ENCODE measurements around the gene GYS1.

The GYS1 gene

GRCh38 chr19:49017666-49018351 lies 24.7 kb upstream of the GYS1 start:
- DNase-seq (ENCODE audit: low read depth) = no peak

DNA sequence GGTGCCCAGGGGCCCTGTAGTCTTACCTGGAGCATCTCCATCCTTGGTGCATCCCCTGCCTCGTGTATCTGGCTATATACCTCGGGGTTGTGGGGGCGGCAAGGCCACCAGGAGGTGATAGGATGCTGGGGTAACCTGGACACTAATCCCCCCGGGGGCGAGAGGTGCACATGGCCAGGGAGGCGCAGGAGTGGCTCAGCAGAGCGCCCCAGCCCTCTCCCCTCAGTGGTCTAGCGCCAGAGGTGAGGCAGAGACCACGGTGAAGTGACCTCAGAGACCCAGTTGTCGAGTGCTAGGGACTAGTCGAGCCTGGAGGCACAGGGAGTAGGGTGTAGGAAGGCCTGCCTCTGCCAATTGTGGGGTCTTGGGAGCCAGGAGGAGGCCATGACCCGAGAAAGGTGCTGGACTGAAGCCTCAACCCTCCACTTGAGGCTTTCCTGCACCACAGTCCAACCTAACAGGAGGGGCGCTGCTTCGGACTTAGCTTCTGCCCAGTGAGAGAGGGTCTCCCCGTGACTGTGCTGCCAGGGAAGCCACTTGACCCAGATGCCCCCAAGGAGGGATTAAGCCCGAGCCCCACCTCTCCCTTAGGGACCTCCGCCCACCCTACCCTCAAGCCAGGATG lies 24.0 kb upstream of the GYS1 start, which contains the start of gene LHB:
LHB (minus strand) TSS at position 51 of the 625 bp plus-strand sequence; CDS start at position 41, 10 bp downstream.
- DNase-seq (ENCODE audit: low read depth) = no peak

DNA sequence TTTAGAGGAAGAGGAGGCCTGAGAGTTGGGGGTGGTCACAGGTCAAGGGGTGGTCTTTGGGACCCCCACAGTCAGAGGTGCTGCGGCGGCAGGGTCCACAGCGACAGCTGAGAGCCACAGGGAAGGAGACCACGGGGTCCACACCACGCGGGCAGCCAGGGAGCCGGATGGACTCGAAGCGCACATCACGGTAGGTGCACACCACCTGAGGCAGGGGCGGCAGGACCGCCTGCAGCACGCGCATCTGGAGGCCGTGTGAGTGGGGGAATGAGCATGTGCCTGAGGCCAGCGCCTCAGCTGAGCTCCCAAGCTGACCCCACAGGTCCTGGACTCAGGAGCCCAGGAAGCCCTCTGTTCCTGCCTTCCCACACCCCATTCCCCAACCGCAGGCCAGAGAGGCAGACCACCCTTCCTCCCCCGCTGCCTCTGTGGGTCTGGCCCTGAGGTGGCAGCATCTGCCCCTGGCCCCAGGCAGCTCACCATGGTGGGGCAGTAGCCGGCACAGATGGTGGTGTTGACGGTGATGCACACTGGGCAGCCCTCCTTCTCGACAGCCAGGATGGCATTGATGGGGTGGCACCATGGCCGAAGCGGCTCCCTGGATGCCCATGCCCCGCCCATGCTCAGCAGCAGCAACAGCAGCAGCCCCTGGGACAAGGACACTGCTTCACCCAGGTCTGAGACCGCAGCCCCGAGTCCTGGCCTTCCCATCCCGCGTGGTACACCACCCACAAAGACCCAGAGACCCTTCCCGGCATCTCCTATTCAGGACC lies 23.1 kb upstream of the GYS1 start:
- DNase-seq (ENCODE audit: low read depth) = no peak

DNA sequence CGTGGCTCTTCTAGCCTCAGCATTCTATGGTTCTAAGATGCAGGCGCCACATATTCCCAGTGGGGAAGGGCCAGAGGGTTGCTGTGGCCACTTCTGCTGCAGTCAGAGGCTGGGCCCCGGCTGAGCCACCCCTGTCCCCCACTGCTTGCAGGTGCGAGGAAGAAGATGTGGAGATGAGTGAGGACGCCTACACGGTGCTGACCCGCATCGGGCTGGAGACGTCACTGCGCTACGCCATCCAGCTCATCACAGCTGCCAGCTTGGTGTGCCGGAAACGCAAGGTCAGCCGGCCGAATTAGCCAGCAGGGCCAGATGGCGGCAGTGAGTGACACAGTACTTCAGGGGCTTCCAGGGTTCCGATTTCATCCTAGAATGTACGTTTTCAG lies 21.8 kb upstream of the GYS1 start:
- no peak for DNase-seq (ENCODE audit: low read depth)

GRCh38 chr19:49014123-49014869 lies 21.2 kb upstream of the GYS1 start:
- no peak for DNase-seq (ENCODE audit: low read depth)

DNA sequence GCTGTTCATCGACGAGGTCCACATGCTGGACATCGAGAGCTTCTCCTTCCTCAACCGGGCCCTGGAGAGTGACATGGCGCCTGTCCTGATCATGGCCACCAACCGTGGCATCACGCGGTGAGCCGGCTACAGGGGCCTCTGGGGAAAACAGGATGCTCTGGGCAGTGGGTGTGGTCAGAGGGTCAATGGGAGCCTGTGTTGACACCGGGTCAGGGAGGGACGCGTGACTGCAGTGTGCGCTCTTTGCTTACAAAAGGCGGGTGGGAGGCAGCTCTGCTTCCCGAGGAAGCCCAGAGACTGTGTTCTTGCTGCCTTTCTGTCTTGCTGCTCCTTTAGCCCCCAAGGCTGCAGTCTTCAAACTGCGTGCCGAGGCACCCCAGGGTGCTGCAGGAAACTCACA lies 18.1 kb upstream of the GYS1 start:
- DNase-seq (ENCODE audit: low read depth) = no peak

- DNase-seq (ENCODE audit: low read depth) = no peak
These were observed 17.3 kb upstream of the GYS1 start for GRCh38 chr19:49010453-49010852.

DNA sequence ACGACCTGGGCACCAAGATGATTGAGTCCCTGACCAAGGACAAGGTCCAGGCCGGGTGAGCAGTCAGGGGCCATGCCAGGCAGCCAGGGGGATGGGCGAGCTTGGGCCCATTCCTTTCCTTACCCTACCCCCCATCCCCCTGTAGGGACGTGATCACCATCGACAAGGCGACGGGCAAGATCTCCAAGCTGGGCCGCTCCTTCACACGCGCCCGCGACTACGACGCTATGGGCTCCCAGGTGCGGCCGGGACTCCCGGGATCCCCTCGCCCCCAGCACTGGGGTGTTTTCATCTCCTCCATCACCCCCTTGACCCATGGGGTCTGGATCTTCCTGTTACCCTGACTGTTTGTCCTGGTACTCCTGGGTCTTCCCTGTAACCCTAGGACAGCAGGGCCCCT lies 16.7 kb upstream of the GYS1 start:
- DNase-seq (ENCODE audit: low read depth) = no peak

DNA sequence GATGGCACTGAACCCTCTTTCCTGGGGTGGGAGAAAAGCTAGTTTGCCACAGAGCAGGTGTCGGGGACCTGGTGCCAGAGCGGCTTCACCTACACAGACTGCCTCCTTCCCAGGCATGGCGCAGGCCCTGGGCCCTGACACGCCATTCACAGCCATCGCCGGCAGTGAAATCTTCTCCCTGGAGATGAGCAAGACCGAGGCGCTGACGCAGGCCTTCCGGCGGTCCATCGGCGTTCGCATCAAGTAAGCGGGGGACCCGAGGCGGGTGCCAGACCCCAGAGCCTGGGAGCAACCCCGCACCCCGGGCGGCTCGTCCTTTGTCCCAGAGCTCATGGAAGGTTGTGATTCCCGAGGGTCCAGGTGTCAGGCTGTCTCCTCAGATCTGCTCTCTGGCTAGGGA lies 13.8 kb upstream of the GYS1 start:
- no peak for DNase-seq (ENCODE audit: low read depth)

GRCh38 chr19:49004964-49005614 lies 12.0 kb upstream of the GYS1 start:
- DNase-seq (ENCODE audit: low read depth) = no peak

GRCh38 chr19:49004133-49004532 lies 11.0 kb upstream of the GYS1 start:
- DNase-seq (ENCODE audit: low read depth) = no peak

- peak; percentile 63 for DNase-seq (ENCODE audit: low read depth)
These were observed 6.6 kb upstream of the GYS1 start for GRCh38 chr19:48999481-49000325.

GRCh38 chr19:48997972-48998371 lies 4.9 kb upstream of the GYS1 start:
- DNase-seq (ENCODE audit: low read depth) = peak; percentile 70

- DNase-seq (ENCODE audit: low read depth) = no peak
These were observed 902 bp upstream of the GYS1 start for GRCh38 chr19:48994035-48994386.

- DNase-seq (ENCODE audit: low read depth) = no peak
These were observed 431 bp downstream of the GYS1 start for GRCh38 chr19:48992581-48993174.

GRCh38 chr19:48991873-48992580 lies 1.1 kb downstream of the GYS1 start:
- DNase-seq (ENCODE audit: low read depth) = peak; percentile 82

DNA sequence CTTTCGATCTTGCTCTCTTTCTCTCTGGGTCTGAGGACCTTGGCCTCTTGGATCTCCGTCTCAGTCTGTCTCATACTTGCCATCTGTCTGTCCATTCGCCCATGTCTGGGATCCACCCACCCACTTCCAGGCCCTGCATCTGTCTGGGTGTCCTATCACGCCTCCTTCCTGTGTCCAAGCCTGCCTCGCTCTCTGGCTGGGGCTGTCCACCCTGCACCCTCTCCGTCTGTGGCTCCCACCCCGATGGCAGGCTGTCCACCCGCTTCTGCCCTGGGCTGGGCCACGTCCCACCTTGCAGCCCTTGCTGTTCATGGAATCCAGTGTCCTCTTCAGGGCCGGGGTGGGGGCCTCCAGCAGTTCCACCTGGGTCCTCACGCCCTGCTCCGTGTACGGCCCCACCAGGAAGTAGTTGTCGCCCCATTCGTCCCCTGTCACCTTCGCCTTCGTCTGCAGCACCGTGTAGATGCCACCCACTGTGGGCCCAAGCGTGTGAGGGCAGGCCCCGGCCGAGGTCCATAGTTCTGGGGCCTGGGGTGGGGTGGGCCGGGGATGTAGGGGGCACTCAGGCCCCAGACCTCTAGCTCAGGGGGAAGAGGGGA lies 2.0 kb downstream of the GYS1 start:
- no peak for DNase-seq (ENCODE audit: low read depth)

DNA sequence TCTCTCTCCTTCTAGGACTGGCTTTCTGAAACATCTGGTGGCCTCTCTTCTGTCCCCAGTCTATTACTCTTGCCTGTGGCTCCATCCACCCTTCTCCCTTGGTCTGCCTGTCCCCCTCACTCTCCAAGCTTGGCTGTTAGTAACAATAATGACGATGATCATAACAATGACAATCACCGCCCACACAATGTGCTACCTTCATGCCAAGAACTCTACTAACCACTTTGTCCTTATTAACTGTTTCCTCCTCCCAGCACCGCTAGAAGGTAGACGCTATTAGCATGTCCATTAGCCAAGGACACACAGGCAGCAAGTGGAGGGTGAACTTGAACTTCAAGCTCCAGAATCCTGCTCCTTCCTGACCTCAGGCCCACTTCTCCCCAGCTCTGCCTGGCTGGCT lies 2.7 kb downstream of the GYS1 start:
- no peak for DNase-seq (ENCODE audit: low read depth)

- DNase-seq (ENCODE audit: low read depth) = no peak
These were observed 3.3 kb downstream of the GYS1 start for GRCh38 chr19:48989701-48990291.

Data from amniotic epithelial cell (primary cell).